Smooth muscle cell (in vitro differentiated cells): Measurements from ENCODE around the gene THRB. TPM values are rescaled to one million over a fixed set of nuclear protein-coding genes. Genes with fewer than 3 reads are reported as not detected.

ENCODE experiments used
- DNase-seq: peaks from one replicate; lab custom pipeline; 2025; ENCODE audit not compliant: unreplicated experiment; lab: John Stamatoyannopoulos, UW
- H2AFZ ChIP-seq: fragments of 200-600 bp; sonication (generic); 2 replicates; pipeline ENCODE4 v1.6.0; 2016; ENCODE audit warnings: antibody characterized with exemption, low read depth, mild to moderate bottlenecking
- H3F3A ChIP-seq: fragments of 200-600 bp; sonication (generic); 2 replicates; pipeline ENCODE4 v1.6.0; 2017; ENCODE audit warnings: antibody characterized with exemption, low read depth
- H3K27ac ChIP-seq: fragments of 200-600 bp; sonication (generic); 2 replicates; pipeline ENCODE4 v1.5.1; 2016; ENCODE audit warnings: low read depth, mild to moderate bottlenecking
- H3K27me3 ChIP-seq: fragments of 200-600 bp; sonication (generic); 2 replicates; pipeline ENCODE4 v1.6.1; 2016; ENCODE audit warnings: low read depth, mild to moderate bottlenecking
- H3K36me3 ChIP-seq: fragments of 200-600 bp; sonication (generic); 2 replicates; pipeline ENCODE4 v1.5.1; 2016; ENCODE audit warnings: low read depth
- H3K4me1 ChIP-seq: fragments of 200-600 bp; sonication (generic); 2 replicates; pipeline ENCODE4 v1.5.1; 2016; ENCODE audit warnings: low read depth
- H3K4me2 ChIP-seq: fragments of 200-600 bp; sonication (generic); 2 replicates; pipeline ENCODE4 v1.6.0; 2016; ENCODE audit warnings: mild to moderate bottlenecking
- H3K4me3 ChIP-seq: fragments of 200-600 bp; sonication (generic); 2 replicates; pipeline ENCODE4 v1.5.1; 2016; ENCODE audit warnings: mild to moderate bottlenecking
- H3K79me2 ChIP-seq: fragments of 200-600 bp; sonication (generic); 2 replicates; pipeline ENCODE4 v1.6.0; 2016; ENCODE audit warnings: low read depth, mild to moderate bottlenecking
- H3K9ac ChIP-seq: fragments of 200-600 bp; sonication (generic); 2 replicates; pipeline ENCODE4 v1.6.0; 2016; ENCODE audit warnings: low read depth
- H3K9me3 ChIP-seq: fragments of 200-600 bp; sonication (generic); replicated peaks from 2 replicates; pipeline ENCODE4 v1.5.1; 2016; ENCODE audit warnings: low read depth
- H4K20me1 ChIP-seq: fragments of 200-600 bp; sonication (generic); 2 replicates; pipeline ENCODE4 v1.6.0; 2016; ENCODE audit warnings: low read depth
- CTCF ChIP-seq: fragments of 200-600 bp; sonication (generic); IDR thresholded peaks from 2 replicates; pipeline ENCODE4 v1.5.1; 2017; ENCODE audit warnings: borderline replicate concordance, mild to moderate bottlenecking, antibody characterized with exemption; ENCODE audit not compliant: insufficient read depth, poor library complexity, severe bottlenecking
- WGBS: methylation state at CpG from one replicate; pipeline ENCODE4 v1.1.7; 2016; ENCODE audit warnings: low lambda C conversion rate; 5-methylcytosine and 5-hydroxymethylcytosine counted together
- polyA plus RNA-seq: library from polyadenylated mRNA; unstranded; fragments of >200 nt; fragmentation: Nextera tagmentation; extraction: Ambion mirVana; gene quantifications from 2 replicates; pipeline ENCODE4 v1.2.1, GENCODE V29; 2016
- total RNA-seq: library from RNA; depleted of rRNA; stranded (reverse); fragments of >200 nt; gene quantifications from 2 replicates; pipeline ENCODE4 v1.2.3, GENCODE V29; 2014

THRB gene
- total and polyA plus RNA-seq, 2 experiments from 2014 or later, result 5.6 to 43.8 TPM

GRCh38 chr3:24177201-24177600 is 317.4 kb downstream of the THRB start:
- Histone ChIP-seq H3K79me2 (no peaks in the 10 kb centered on the region), H3K4me3 (no peak overlapping the region), H3F3A (no peaks in the 10 kb centered on the region), H3K4me2 (no peak overlapping the region), H3K36me3 (no peaks in the 10 kb centered on the region), H3K4me1 (no peaks in the 10 kb centered on the region), H3K27me3 (no peaks in the 10 kb centered on the region), H3K9me3 (no peaks in the 10 kb centered on the region), H2AFZ (no peak overlapping the region), H3K27ac (no peak overlapping the region), H3K9ac (no peak overlapping the region), H4K20me1 (no peaks in the 10 kb centered on the region)
- no peak for TF ChIP-seq CTCF
- no peak for DNase-seq
- WGBS, result 71% methylated on average over 5 of the region's 5 CpGs

- no peak for DNase-seq
- 81% methylated on average over 2 of the region's 2 CpGs for WGBS
- no peak for TF ChIP-seq CTCF
- H3K4me1 ChIP-seq, result no peaks in the 10 kb centered on the region
- H2AFZ ChIP-seq, result no peak overlapping the region
- no peaks in the 10 kb centered on the region for H3K9me3 ChIP-seq
- no peaks in the 10 kb centered on the region for H3F3A ChIP-seq
- no peaks in the 10 kb centered on the region for H4K20me1 ChIP-seq
- H3K36me3 ChIP-seq, result no peaks in the 10 kb centered on the region
- no peak overlapping the region for H3K4me2 ChIP-seq
- H3K4me3 ChIP-seq, result no peak overlapping the region
- H3K27me3 ChIP-seq, result no peaks in the 10 kb centered on the region
- no peak overlapping the region for H3K9ac ChIP-seq
- no peak overlapping the region for H3K27ac ChIP-seq
- no peaks in the 10 kb centered on the region for H3K79me2 ChIP-seq
These were observed 320.0 kb downstream of the THRB start for GRCh38 chr3:24174614-24175013.

- no peak for DNase-seq
- H3K27ac ChIP-seq, result no peak overlapping the region
- no peak overlapping the region for H3K4me3 ChIP-seq
- no peaks in the 10 kb centered on the region for H3K9me3 ChIP-seq
- no peak for TF ChIP-seq CTCF
- H3K4me1 ChIP-seq, result no peaks in the 10 kb centered on the region
- no peak overlapping the region for H2AFZ ChIP-seq
- H3K36me3 ChIP-seq, result no peaks in the 10 kb centered on the region
- WGBS, result 92% methylated on average over 3 of the region's 3 CpGs
- H3K9ac ChIP-seq, result no peak overlapping the region
- no peaks in the 10 kb centered on the region for H4K20me1 ChIP-seq
- no peaks in the 10 kb centered on the region for H3F3A ChIP-seq
- no peaks in the 10 kb centered on the region for H3K79me2 ChIP-seq
- H3K4me2 ChIP-seq, result no peak overlapping the region
- no peaks in the 10 kb centered on the region for H3K27me3 ChIP-seq
These were observed 325.7 kb downstream of the THRB start for GRCh38 chr3:24168977-24169376.

- WGBS, result 88% methylated on average over 3 of the region's 3 CpGs
- no peak overlapping the region for H3K4me3 ChIP-seq
These were observed 327.2 kb downstream of the THRB start for GRCh38 chr3:24167429-24167828.

More at GRCh38 chr3:24167429-24167828, 327.2 kb downstream of the THRB start:
- Histone ChIP-seq H2AFZ (no peak overlapping the region), H3F3A (no peaks in the 10 kb centered on the region), H3K27me3 (peaks cover 7% of the 10 kb centered on the region), H3K79me2 (no peaks in the 10 kb centered on the region), H3K9ac (no peak overlapping the region), H3K27ac (no peak overlapping the region), H3K4me2 (no peak overlapping the region), H3K4me1 (no peaks in the 10 kb centered on the region), H3K9me3 (no peaks in the 10 kb centered on the region), H3K36me3 (no peaks in the 10 kb centered on the region), H4K20me1 (no peaks in the 10 kb centered on the region)
- no peak for TF ChIP-seq CTCF
- DNase-seq, result no peak
